Measurements from ENCODE around the gene MYH2. TPM values are rescaled to one million over a fixed set of nuclear protein-coding genes. Genes with fewer than 3 reads are reported as not detected.

The MYH2 gene
- polyA plus RNA-seq, 3 donors = not detected

GRCh38 chr17:10583834-10584233 is 34.4 kb upstream of the MYH2 start:
- no peak overlapping the region for H3K27ac Mint-ChIP-seq
- no peaks in the 10 kb centered on the region for H3K9me3 ChIP-seq (replicated peaks in 1 of 2; ENCODE audit: control insufficient read depth in 1 of 2, insufficient read depth in 1 of 2, low read length in 2 of 2)
- H3K4me1 Mint-ChIP-seq = no peaks in the 10 kb centered on the region

DNA sequence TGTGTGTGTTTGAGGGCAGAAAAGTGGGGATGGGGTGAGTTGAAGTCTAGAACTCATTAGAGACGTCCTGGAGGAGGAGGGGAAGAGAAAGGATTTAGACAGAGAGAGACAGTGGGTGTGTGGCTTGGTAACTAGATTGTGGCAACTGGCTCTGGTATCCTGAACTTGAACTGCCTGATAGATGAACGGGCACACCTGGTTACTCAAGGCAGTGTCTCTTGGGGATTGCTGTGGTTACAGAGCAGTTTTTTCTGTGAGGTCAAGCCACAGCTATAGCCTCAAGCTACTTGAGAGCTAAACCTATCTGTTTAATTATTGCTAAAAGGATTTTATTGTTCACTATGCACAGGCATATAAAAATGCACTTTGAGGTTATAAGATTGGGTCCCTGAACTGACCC is 29.8 kb upstream of the MYH2 start:
- no peak overlapping the region for H2AFZ ChIP-seq (ENCODE audit: insufficient read depth, low read depth, low read length, poor library complexity, severe bottlenecking)
- intact Hi-C loops (cut with micrococcal nuclease) = no loop called here
- H3K27me3 Mint-ChIP-seq (ENCODE audit: low read depth in 3 of 3) = peaks cover 4 to 18% (median 7%) of the 10 kb centered on the region in 3 donors
- no peak overlapping the region for H3K4me2 ChIP-seq (replicated peaks; ENCODE audit: extremely low read depth, low read length, poor library complexity, severe bottlenecking)
- H3K4me1 ChIP-seq (ENCODE audit: control insufficient read depth in 1 of 2, insufficient read depth in 2 of 2, low read length in 2 of 2) = no peaks in the 10 kb centered on the region
- peak overlapping the region in 1 of 2 donors; percentile 60 for H3K4me3 Mint-ChIP-seq
- H3K4me1 Mint-ChIP-seq = no peaks in the 10 kb centered on the region
- no peaks in the 10 kb centered on the region for H4K20me1 ChIP-seq (ENCODE audit: insufficient read depth, low read length)
- TF ChIP-seq, protein P1, sequence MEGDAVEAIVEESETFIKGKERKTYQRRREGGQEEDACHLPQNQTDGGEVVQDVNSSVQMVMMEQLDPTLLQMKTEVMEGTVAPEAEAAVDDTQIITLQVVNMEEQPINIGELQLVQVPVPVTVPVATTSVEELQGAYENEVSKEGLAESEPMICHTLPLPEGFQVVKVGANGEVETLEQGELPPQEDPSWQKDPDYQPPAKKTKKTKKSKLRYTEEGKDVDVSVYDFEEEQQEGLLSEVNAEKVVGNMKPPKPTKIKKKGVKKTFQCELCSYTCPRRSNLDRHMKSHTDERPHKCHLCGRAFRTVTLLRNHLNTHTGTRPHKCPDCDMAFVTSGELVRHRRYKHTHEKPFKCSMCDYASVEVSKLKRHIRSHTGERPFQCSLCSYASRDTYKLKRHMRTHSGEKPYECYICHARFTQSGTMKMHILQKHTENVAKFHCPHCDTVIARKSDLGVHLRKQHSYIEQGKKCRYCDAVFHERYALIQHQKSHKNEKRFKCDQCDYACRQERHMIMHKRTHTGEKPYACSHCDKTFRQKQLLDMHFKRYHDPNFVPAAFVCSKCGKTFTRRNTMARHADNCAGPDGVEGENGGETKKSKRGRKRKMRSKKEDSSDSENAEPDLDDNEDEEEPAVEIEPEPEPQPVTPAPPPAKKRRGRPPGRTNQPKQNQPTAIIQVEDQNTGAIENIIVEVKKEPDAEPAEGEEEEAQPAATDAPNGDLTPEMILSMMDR (IDR thresholded peaks at IDR 0.05) = no peak
- H3K36me3 Mint-ChIP-seq = no peaks in the 10 kb centered on the region
- H3K36me3 ChIP-seq (replicated peaks in 1 of 2; ENCODE audit: control insufficient read depth in 1 of 2, insufficient read depth in 2 of 2, low read length in 2 of 2) = no peaks in the 10 kb centered on the region
- H3K9ac ChIP-seq (ENCODE audit: insufficient read depth, low read length, poor library complexity, severe bottlenecking) = no peak overlapping the region
- 33% methylated on average over 1 of the region's 2 CpGs for whole genome bisulfite sequencing (ENCODE audit: insufficient coverage)
- H3K9me3 Mint-ChIP-seq = peaks cover 0 to 3% (median 0%) of the 10 kb centered on the region in 7 donors
- H3K79me2 ChIP-seq (ENCODE audit: insufficient read depth, low read length) = no peaks in the 10 kb centered on the region
- H3K9me3 ChIP-seq (replicated peaks in 1 of 2; ENCODE audit: control insufficient read depth in 1 of 2, insufficient read depth in 1 of 2, low read length in 2 of 2) = no peaks in the 10 kb centered on the region
- no peak overlapping the region for H3K27ac Mint-ChIP-seq
- H3K27me3 ChIP-seq (ENCODE audit: control insufficient read depth in 2 of 2, insufficient read depth in 2 of 2, low read length in 2 of 2) = peaks cover 0 to 4% of the 10 kb centered on the region in 2 donors
- no peak for DNase-seq
- no peak overlapping the region for H3K4me3 ChIP-seq (replicated peaks in 1 of 3; ENCODE audit: low read depth in 2 of 3, low read length in 3 of 3)
- no peak overlapping the region for H3K27ac ChIP-seq (ENCODE audit: low read depth in 1 of 2, low read length in 2 of 2)

More at GRCh38 chr17:10583834-10584233, 34.4 kb upstream of the MYH2 start:
- H3K36me3 Mint-ChIP-seq = no peaks in the 10 kb centered on the region
- WGBS (ENCODE audit: insufficient coverage) = no CpG with 5 or more reads among the region's 4 CpGs
- H3K4me3 Mint-ChIP-seq = no peak overlapping the region
- no peak for DNase-seq
- Histone ChIP-seq H3K27me3 (ENCODE audit: control insufficient read depth in 2 of 2, insufficient read depth in 2 of 2, low read length in 2 of 2) (peaks cover 0 to 4% of the 10 kb centered on the region in 2 donors), H2AFZ (ENCODE audit: insufficient read depth, low read depth, low read length, poor library complexity, severe bottlenecking) (no peak overlapping the region), H3K4me2 (replicated peaks; ENCODE audit: extremely low read depth, low read length, poor library complexity, severe bottlenecking) (no peak overlapping the region), H3K27ac (ENCODE audit: low read depth in 1 of 2, low read length in 2 of 2) (no peak overlapping the region), H3K36me3 (replicated peaks in 1 of 2; ENCODE audit: control insufficient read depth in 1 of 2, insufficient read depth in 2 of 2, low read length in 2 of 2) (no peaks in the 10 kb centered on the region), H3K4me1 (ENCODE audit: control insufficient read depth in 1 of 2, insufficient read depth in 2 of 2, low read length in 2 of 2) (no peaks in the 10 kb centered on the region), H4K20me1 (ENCODE audit: insufficient read depth, low read length) (no peaks in the 10 kb centered on the region), H3K79me2 (ENCODE audit: insufficient read depth, low read length) (no peaks in the 10 kb centered on the region), H3K9ac (ENCODE audit: insufficient read depth, low read length, poor library complexity, severe bottlenecking) (no peak overlapping the region), H3K4me3 (replicated peaks in 1 of 3; ENCODE audit: low read depth in 2 of 3, low read length in 3 of 3) (no peak overlapping the region)
- intact Hi-C loops (cut with micrococcal nuclease) = no loop called here
- TF ChIP-seq, protein P1 (IDR thresholded peaks at IDR 0.05) = no peak
- peaks cover 1 to 8% (median 7%) of the 10 kb centered on the region in 3 donors for H3K27me3 Mint-ChIP-seq (ENCODE audit: low read depth in 3 of 3)
- H3K9me3 Mint-ChIP-seq = peaks cover 0 to 2% (median 0%) of the 10 kb centered on the region in 7 donors
